NCI-H2081 treated with DMSO at 0.1 percent for 48 hours (cell line): ENCODE measurements around the gene AHSG.
"Not testable (repeated sequence)": the region's sequence is repeated elsewhere in the genome, so short reads cannot be mapped to it uniquely, and the experiment has no call there.

ENCODE experiments used
- DNase-seq: peaks from one replicate; lab custom pipeline; 2025; lab: John Stamatoyannopoulos, UW

AHSG gene

GRCh38 chr3:186618318-186618938 is 5.6 kb downstream of the AHSG start:
- DNase-seq = no peak

GRCh38 chr3:186619787-186620212 is 6.9 kb downstream of the AHSG start:
- DNase-seq = no peak

GRCh38 chr3:186620213-186621092 is 7.6 kb downstream of the AHSG start:
- DNase-seq = no peak

- no peak for DNase-seq
These were observed 9.2 kb downstream of the AHSG start for GRCh38 chr3:186621894-186622650.

- DNase-seq = no peak
These were observed 9.9 kb downstream of the AHSG start for GRCh38 chr3:186622651-186623310.

- DNase-seq = no peak
These were observed 11.7 kb downstream of the AHSG start for GRCh38 chr3:186624598-186624997.

GRCh38 chr3:186625600-186626042 is 12.8 kb downstream of the AHSG start:
- no peak for DNase-seq

- no peak for DNase-seq
These were observed 13.5 kb downstream of the AHSG start for GRCh38 chr3:186626254-186626847.

GRCh38 chr3:186627852-186628414 is 15.1 kb downstream of the AHSG start:
- no peak for DNase-seq

- no peak for DNase-seq
These were observed 15.9 kb downstream of the AHSG start for GRCh38 chr3:186628756-186629155.

- no peak for DNase-seq
These were observed 18.2 kb downstream of the AHSG start for GRCh38 chr3:186630950-186631641.

- no peak for DNase-seq
These were observed 20.6 kb downstream of the AHSG start for GRCh38 chr3:186633481-186633880.

GRCh38 chr3:186634207-186634606 is 21.3 kb downstream of the AHSG start:
- not testable (repeated sequence) for DNase-seq

GRCh38 chr3:186635532-186635931 is 22.7 kb downstream of the AHSG start:
- DNase-seq = no peak

- no peak for DNase-seq
These were observed 23.7 kb downstream of the AHSG start for GRCh38 chr3:186636536-186636935.

- no peak for DNase-seq
These were observed 24.8 kb downstream of the AHSG start for GRCh38 chr3:186637686-186638085.

GRCh38 chr3:186638259-186638658 is 25.4 kb downstream of the AHSG start:
- DNase-seq = no peak

GRCh38 chr3:186639778-186640472 is 27.1 kb downstream of the AHSG start, which contains the start of gene FETUB:
TSS of gene FETUB (plus strand) at chr3:186640399. CDS start at chr3:186640461, 62 bp downstream.
- no peak for DNase-seq

GRCh38 chr3:186640473-186640818 is 27.6 kb downstream of the AHSG start:
- DNase-seq = no peak

GRCh38 chr3:186640929-186641328 is 28.1 kb downstream of the AHSG start:
- DNase-seq = no peak
